HepG2 (cell line): ENCODE data around the gene OR6S1.

Source experiments
- FOXJ3 ChIP-seq: sonication (generic); formaldehyde crosslinking; IDR thresholded peaks from 2 replicates; pipeline ENCODE4 v1.4.0; 2020; ENCODE audit warnings: missing genetic modification reagents, mild to moderate bottlenecking, borderline replicate concordance
- SMAD1 ChIP-seq: sonication (generic); formaldehyde crosslinking; IDR thresholded peaks from 2 replicates; pipeline ENCODE4 v1.4.0; 2020; ENCODE audit warnings: missing genetic modification reagents, low read depth, mild to moderate bottlenecking, borderline replicate concordance

- no peak for TF ChIP-seq SMAD1 (CRISPR knock-in tag)
- TF ChIP-seq FOXJ3 (CRISPR knock-in tag), result no peak
These were observed 14.0 kb downstream of the OR6S1 start for GRCh38 chr14:20627346-20628027.
